A549 (cell line): ENCODE results near the gene ZBTB2.

Source experiments
- EP300 ChIP-seq, 2 experiments: fragments of >200 bp; sonication (Bioruptor Twin); formaldehyde crosslinking; IDR thresholded peaks; 2 replicates in 1 of 2; 3 replicates in 1 of 2; pipeline ENCODE4 v1.6.1; 2016 to 2017
- JUNB ChIP-seq: fragments of >200 bp; sonication (Bioruptor Twin); formaldehyde crosslinking; IDR thresholded peaks from 2 replicates; pipeline ENCODE4 v1.6.1; 2016
- POLR2A ChIP-seq: IDR thresholded peaks from 2 replicates; pipeline ENCODE4 v1.6.1; 2012; ENCODE audit warnings: mild to moderate bottlenecking, low read length
- RAD21 ChIP-seq, 2 experiments: fragments of >200 bp in 1 of 2; sonication (Bioruptor Twin) in 1 of 2; formaldehyde crosslinking in 1 of 2; IDR thresholded peaks in 1 of 2; conservative IDR thresholded peaks in 1 of 2; 2 replicates in 1 of 2; 3 replicates in 1 of 2; pipeline ENCODE4 v1.6.1; 2012 to 2018; ENCODE audit warnings: inconsistent platforms in 1 of 2

- TF ChIP-seq JUNB (no peak), POLR2A (no peak), EP300 (IDR thresholded peaks at IDR 0.05) (no peak), RAD21 (conservative IDR thresholded peaks at IDR 0.05 in 1 of 2, IDR thresholded peaks at IDR 0.05 in 1 of 2) (no peak)
These were observed 40.8 kb downstream of the ZBTB2 start for GRCh38 chr6:151350442-151351145.
